Measurements from ENCODE around the gene SNRPA. TPM values are rescaled to one million over a fixed set of nuclear protein-coding genes. Genes with fewer than 3 reads are reported as not detected.
A peak's percentile ranks its signal among the peaks of the same experiment; 100 is the strongest.

The SNRPA gene
- polyA plus RNA-seq, 10 donors, result 51.6 to 95.0 (median 67.9) TPM

GRCh38 chr19:40800339-40800996 is 49.5 kb downstream of the SNRPA start:
- DNase-seq, result no peak

- no peak for DNase-seq
Measured at GRCh38 chr19:40800997-40801377, 50.0 kb downstream of the SNRPA start.

GRCh38 chr19:40801426-40802299 is 50.7 kb downstream of the SNRPA start:
- no peak for DNase-seq

GRCh38 chr19:40802300-40803169 is 51.5 kb downstream of the SNRPA start:
- DNase-seq, result peak in 1 of 3 donors; percentile 58

- DNase-seq, result no peak
Measured at GRCh38 chr19:40803170-40803856, 52.3 kb downstream of the SNRPA start.

GRCh38 chr19:40803857-40804782 is 53.1 kb downstream of the SNRPA start:
- DNase-seq, result no peak

- no peak for DNase-seq
Measured at GRCh38 chr19:40804783-40805242, 53.8 kb downstream of the SNRPA start.

- DNase-seq, result no peak
Measured at GRCh38 chr19:40805258-40805868, 54.4 kb downstream of the SNRPA start.

GRCh38 chr19:40806423-40807146 is 55.6 kb downstream of the SNRPA start:
- peak; percentile 86 to 94 (median 93) for DNase-seq

- DNase-seq, result no peak
Measured at GRCh38 chr19:40807147-40808020, 56.4 kb downstream of the SNRPA start.

- no peak for DNase-seq
Measured at GRCh38 chr19:40808021-40808325, 57.0 kb downstream of the SNRPA start.

- no peak for DNase-seq
Measured at GRCh38 chr19:40808497-40808896, 57.5 kb downstream of the SNRPA start.

- DNase-seq, result no peak
Measured at GRCh38 chr19:40809358-40810086, 58.5 kb downstream of the SNRPA start.

- no peak for DNase-seq
Measured at GRCh38 chr19:40810160-40810559, 59.2 kb downstream of the SNRPA start.

GRCh38 chr19:40810649-40811408 is 59.8 kb downstream of the SNRPA start:
- DNase-seq, result peak; percentile 58 to 93 (median 68)

GRCh38 chr19:40811478-40812341 is 60.7 kb downstream of the SNRPA start:
- DNase-seq, result no peak

All from muscle of back (tissue), 11 donors.